Stimulated activated CD8-positive, alpha-beta memory T cell treated with anti-CD3 and anti-CD28 coated beads, Interleukin-7, amount 100 ng/mL, for 24 hours (primary cell): Measurements from ENCODE around the gene SCG2.
"Not testable (repeated sequence)": the region's sequence is repeated elsewhere in the genome, so short reads cannot be mapped to it uniquely, and the experiment has no call there.

Source experiments
- DNase-seq: peaks from one replicate; pipeline ENCODE4 v3.0.0-alpha.2; 2020; ENCODE audit warnings: low read depth

Gene SCG2

DNA sequence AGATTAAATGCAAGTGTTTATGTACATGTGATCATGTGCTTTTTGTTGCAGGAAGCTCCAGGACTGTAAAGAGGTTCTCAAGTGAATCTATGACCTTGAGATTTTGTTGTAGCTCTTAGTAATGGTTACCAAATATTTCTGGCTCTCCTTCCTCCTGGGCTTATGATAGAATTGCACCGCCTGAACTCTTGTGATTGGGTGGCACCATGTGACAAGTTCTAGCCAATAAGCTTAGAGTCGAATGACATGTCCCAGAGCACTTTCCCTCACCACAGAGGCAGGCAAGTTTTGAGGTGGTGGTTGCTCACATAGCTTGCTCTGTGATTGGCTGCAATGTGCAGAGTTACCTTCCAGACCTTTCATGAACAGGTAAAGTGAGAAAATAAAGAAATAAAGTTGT, 8.9 kb upstream of the SCG2 start:
- DNase-seq, result no peak

DNA sequence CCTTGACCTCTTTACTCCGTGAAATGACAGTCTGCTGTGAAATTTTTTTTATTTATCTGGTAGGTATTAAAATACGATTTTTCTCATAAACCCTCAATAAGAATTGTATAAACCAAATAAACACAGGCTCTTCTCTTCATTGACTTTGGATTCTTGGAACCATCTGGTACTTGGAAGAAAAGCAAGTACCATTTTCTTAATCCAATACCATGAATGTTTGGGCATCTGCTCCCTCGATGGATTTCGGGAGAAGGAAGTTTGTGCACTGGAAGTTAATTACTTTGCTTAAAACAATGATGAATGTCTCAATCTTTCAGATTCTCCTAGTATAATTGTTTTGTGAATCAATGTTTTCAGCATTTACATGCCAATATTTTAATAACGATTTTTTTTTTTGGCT, 5.3 kb upstream of the SCG2 start:
- no peak for DNase-seq

DNA sequence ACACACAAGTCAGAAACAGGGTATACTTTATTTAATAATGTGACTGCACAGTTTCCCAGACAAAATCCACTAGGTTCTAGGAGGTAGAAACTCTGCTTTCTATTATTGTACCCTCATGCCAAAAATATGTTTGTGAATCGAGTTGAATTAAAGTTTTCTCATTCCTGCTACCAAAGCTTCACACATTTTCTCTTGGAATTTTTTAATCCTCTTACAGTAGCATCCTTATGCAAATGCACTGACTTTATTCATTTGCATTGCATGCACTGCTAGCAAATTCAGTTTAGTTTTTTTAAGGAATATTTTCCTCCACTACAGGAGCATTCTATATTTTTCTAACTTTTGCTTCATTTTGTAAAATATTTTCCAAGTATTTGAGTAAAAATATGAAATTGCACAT, 4.8 kb upstream of the SCG2 start:
- DNase-seq, result no peak

DNA sequence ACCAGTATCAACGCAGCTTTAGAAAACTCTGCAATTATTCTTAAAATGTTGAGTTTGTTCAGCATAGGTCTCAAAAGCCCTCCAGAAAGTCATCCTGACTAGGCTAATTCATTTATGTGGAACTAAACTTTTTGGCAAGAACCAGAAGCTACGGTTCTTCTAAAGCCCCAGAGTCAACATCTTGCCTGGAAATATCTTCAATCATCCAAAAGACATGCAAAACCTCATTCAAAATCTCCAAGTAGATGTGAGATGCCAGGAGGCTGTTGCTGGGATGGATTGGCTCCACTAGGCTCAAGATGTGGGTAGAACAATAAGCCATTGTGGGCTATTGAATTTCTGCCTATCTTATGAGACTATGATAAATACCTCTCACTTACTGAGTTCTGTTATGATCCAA, 2.1 kb upstream of the SCG2 start:
- DNase-seq, result no peak

DNA sequence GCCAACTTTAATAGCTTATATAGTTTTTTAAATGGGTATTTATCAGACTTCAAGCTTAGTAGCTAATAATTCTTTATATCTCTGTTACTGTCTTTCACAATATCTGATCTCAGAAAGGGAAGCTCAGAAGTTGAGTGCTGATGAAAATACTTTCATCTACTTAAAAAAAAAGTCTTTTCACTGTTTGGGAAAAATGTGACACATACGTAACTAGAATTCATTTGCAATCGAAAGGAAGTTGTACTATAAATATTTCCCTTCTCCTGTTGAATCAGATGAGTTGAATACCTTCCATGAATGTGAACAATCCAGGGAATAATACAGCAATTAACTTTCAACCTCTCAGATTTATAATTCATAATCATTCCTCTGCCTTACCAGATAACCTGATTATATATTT, 811 bp upstream of the SCG2 start:
- DNase-seq, result no peak

DNA sequence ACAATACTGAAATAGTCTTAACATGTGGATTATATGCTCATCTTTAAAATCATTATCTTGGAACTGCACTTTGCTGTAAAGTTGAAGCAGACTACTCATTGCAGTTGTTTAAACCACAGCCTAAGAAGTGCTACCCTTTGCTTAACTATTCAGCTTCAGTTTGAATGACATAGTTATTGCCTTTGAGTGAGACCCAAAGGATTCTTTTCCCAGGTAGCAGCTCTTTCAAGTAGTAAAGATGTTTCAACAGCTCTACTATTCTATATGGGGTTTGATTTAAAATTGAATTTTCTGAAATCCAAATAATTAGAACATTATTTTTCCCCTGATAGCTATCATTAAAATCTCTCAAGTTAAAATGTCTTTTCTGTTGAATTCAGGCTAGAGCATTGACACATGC, 1.1 kb downstream of the SCG2 start:
- no peak for DNase-seq

DNA sequence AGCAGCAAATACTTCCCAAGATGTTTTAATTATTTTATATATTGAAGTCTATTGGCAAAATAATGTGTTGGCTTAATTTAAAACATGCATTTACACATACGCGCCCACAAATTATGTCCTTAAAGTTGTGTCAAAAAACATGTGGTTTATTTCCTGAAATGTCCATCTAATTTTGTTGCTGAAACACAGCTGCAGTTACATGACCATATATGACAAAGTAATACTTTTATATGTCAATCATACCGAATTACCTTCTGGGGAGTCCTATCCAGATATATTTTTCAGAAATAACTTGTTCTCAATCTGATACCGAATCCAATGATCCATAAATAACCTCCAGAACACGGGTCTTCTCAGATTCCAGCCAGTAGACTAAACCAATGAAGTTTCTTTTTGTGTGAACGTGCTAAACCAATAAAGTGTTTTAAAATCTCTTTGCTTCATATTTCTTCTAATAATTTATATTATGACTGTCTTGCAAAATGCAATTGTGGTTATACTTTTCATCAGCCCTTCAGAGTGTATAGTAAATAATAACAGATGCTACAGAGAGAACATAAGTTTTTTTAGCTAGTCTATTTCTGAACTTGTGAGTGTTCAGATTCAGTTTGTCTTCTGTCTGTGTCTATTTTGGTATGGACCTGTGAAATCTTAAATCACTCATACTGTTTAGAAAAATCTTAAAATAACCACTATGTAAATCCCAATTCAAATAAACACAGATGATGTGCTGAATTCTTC, 2.4 kb downstream of the SCG2 start:
- DNase-seq, result no peak

DNA sequence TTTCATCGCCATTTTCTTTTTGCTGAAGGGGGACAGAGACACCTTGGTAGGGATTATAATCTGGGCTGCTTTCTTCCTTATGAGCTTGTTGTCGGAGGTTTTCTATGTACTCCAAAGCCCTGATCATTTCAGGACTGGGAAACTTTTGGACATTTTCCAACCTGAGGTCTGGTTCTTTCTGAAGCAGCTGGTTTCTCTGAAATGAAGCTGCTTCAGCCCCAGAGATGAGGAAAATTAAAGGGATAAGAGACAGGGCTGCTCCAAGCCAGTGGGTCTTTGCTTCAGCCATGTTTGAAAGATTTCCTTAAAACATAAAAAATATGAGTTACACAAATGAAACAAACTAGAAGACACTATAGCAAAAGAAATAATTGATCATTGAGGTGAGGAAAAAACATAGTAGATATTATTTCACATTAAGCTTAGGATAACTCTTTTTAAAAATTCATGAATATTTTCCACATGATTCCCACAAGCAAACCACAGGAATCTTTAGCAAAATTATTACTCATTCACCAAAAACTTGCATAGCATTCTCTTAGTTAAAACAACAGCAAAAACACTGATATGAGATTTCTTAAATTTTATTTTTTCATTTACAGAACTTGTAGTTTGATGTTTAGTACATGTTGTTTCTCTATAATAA, 3.0 kb downstream of the SCG2 start:
- no peak for DNase-seq

DNA sequence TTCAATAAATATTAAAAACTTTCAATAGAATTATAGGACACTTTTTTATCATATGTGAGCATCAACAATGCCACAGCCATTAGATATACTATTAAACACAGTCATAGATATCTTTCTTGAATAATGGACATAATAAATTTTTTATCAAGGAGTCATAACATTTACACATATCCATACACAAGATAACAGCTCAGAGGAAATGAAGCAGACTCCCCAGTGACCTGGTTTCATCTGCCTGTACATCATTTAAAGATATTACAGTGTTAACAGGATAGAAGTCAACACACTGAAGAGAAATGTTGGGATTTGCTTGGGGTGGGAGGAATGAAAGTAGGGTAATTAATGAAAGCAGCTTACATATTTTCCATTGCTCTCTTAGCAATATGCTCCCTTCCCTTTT, 5.1 kb downstream of the SCG2 start:
- no peak for DNase-seq

DNA sequence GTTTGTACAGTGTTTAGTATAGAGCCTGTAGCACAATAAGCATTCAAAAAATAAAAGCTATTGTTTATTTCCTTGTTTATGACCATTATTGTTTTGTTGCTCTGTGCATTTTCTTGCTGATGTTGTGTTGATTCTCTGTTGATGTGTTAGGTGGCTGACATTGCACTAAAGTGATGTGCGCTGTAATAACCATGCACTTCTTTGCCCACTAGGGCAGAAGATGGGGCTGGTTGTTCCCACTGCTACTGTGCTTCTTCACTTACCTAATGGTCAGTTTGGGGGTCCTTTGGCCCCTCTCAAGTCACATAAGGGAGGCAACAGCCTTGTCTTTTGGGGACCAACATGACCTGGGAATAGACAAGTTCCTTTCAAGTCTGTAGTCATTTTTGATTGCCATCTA, 6.0 kb downstream of the SCG2 start:
- DNase-seq, result no peak

DNA sequence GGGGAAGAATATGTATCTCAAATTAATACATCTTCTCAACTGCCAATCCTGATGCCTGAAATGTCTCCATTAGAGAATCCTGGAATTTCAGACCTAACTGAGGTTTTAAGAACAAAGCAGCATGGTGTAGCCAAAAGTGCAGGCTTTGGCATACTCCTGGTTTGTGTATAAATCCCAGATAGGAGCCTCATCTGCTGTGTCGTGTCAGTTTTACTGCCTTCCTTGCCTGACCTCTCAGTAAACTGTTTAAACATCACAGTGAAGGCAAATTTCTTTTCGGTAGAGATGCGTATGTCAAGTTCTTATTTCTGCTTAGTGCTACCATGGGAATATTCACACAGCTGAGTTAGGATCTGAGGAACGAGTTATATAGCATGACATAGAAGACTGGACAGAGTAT, 7.3 kb downstream of the SCG2 start:
- no peak for DNase-seq

DNA sequence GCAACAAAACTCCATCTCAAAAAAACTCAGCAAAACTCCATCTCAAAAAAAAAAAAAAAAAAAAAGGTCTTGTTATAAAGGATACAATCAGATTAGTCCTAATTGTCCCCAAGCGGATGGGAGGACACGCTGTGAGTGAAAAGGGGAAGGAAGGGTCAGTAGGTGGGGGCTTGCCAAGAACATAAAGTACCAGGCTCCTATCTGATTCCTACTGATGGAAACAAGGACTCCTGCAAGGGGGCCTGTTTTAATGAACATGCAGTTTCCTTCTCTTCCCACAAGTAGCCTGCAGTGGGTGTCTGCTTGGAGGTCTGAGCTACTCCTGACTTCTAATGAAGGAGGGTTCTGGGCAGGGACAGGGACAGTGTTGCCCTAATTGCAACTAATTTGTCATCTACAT, 7.9 kb downstream of the SCG2 start:
- no peak for DNase-seq

DNA sequence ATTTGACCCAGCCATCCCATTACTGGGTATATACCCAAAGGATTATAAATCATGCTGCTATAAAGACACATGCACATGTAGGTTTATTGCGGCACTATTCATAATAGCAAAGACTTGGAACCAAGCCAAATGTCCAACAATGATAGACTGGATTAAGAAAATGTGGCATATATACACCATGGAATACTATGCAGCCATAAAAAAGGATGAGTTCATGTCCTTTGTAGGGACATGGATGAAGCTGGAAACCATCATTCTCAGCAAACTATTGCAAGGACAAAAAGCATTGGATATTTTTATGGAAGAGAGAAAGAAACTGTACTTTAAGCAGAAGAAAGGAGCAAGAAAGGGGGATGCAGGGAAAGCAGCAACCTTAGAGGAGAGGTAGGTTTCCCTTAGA, 9.5 kb downstream of the SCG2 start:
- DNase-seq, result not testable (repeated sequence)

DNA sequence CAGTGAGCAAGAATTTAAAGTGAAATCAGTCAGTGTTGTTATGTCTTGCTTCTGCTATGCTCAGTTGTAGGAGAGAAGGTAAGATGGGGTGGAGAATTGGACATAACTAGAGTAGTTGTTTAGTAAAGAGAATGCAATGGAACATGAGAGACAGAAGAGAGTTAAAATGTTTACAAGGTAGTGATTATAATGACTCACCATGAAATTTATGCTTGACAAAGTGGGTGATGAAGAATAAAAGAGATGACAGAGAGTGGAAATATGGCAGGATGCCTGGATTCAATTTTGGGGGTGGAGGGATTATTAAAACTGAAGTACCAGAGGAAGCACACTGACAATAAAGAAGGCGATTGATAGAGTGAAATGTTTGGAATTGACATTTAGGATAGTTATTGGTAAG, 10.6 kb downstream of the SCG2 start:
- no peak for DNase-seq

DNA sequence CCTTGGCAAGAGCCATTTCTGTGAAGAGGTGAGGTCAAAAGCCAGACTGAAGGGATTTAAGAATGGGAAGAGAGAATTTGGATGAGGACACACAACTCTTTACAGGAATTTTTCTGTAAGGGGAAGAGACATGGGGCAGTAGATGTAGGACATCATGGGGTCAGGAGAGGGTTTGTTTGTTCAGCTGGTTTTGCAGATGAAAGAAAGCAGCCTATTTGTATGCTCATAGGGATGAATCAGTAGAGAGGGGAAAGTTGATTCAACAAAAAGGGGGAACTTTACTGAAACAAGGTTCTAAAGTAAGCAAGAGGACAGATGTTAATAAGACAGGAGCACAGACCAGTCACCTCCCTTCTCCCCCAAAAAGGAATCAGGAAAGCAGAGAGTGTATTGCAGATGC, 11.2 kb downstream of the SCG2 start:
- DNase-seq, result no peak

DNA sequence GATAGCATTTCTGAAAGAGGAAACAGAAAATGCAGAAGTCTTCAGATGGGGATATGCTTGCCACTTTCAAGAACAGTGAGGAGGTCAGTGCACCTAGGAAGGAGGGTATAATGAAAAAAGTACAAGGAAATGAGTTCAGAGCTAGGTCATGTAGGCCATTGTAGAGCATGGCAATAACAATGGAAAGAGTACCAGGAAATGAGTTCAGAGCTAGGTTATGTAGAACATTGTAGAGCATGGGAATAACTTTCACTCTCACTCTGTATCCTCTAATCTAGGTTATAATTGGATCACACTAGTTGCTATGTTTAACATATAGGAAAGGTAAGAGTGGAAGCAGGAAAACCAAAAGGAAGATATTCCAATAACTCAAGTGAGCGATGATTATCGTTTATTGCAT, 12.3 kb downstream of the SCG2 start:
- DNase-seq, result no peak

DNA sequence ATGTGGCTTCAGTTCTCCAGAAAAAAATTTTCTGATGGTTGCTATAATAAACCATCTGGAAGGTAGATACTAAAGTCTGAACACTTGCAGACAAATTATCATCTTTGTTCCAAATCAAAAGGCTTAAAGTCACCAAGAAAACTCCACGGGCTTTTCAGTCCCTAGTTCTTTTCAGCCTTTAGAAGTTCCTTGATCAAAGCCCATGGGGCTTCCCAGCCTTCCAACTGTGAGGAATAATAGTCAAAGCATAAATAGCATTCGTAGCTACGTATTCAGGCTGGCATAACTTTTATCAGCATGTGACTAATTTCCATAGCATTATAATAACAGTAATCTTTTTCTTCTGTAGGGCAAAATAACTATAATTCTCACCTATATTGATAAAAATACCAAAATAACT, 13.9 kb downstream of the SCG2 start:
- DNase-seq, result no peak

DNA sequence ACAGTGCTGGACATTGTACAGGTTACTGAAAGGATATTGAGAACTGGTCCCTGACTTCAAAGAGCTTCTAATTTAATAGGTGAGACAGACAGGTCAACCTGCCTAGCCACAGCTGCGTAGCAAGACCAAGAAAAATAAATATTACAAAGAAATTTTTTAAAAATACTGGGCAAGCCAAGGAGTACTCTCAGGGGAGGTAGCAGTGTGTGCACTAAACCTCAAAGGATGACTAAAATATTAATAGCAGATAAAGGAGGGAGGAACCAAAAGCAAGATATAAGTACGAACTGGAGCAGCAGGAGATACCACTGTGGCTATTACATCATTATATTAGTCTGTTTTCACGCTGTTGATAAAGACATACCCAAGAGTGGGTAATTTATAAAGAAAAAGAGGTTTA, 14.9 kb downstream of the SCG2 start:
- no peak for DNase-seq

DNA sequence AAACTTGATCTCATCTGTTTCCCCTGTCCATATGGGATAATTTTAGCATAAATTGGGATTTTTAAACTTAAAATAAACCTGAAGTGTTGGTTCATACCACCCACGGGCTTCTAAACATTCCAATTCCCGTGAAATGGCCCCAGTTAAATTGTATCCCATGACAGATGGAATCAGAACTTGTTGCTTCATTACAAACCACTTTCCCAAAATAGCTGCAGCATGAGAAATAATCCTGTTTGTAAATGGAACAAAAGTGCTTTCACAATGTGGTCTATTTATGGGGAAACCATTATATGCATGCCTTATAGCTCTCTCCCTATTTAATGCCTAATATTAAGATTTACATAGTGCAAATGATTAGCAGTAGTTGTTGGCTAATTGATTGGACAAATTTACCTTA, 15.9 kb downstream of the SCG2 start:
- DNase-seq, result no peak

DNA sequence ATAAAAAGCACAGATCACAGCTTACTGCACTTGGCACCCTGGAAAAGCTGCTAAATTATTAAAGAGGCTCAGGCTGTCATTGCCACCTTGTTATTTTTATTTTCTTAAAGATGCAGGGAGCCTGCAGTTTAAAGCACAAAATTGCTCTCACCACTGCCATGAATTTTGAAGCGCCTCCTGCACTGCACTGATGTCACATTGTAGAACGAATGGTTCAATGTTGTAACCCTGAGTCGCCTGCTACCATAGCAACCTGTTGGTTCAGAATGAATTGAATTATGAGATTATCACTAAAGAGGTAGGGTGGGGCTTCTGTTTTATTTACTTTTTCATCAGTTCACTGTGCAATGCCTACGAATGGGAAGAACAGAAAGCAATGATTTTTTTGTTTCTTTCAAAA, 16.5 kb downstream of the SCG2 start:
- no peak for DNase-seq

DNA sequence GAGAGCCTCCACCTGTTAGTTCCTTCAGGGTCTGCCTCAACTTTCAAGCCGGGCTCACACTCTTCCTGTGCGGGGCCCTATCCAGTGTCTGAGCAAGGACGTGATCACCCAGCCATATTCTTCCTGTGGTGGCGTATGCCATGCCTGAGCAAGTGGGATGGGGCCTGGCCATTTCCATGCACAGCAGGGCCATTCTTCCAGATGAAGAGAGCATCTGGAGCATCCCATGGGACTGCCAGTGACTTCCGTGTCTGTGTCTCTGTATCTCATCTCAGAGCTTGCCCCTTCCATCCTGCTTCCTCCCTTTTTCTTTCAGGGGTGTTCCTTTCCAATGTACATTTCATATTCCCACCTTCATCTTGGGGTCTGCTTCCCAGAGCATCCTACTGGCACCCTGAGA, 20.2 kb downstream of the SCG2 start:
- no peak for DNase-seq

DNA sequence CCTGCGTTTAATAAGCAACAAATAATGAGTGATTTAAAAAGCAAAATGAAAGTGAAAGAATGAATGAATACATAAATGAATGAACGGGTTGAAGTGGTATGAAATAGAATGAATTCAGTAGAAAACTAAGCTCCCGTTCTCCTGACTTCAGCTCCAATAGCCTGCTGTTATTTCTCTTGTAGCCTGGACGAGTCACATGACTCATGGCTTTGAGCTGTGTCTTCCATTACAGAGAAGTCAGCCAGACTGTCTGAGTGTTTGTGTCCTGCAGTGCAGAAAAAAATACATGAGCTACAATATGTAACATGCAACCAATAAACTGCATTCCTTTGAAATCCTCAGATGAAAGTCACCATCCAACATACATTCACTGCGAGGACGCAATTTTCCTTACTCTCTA, 21.2 kb downstream of the SCG2 start:
- no peak for DNase-seq

DNA sequence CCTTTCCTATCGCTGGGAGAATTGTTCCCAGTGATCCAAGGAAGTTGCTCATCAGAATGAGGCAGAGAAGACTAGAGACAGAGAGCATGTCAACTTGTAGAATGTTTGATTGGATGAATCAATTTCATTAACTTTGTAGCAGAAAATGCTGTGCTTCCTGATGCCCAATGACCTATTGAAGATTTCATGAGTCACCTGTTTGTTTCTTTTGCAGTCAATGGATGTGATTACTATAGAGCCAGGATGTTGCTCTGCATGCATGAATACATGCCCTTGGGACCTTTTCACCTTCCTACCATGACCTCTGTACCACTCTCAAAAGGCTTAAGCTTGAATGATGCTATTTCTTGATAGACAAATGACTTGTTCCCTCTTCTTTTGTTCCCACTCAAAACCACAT, 23.3 kb downstream of the SCG2 start:
- no peak for DNase-seq

DNA sequence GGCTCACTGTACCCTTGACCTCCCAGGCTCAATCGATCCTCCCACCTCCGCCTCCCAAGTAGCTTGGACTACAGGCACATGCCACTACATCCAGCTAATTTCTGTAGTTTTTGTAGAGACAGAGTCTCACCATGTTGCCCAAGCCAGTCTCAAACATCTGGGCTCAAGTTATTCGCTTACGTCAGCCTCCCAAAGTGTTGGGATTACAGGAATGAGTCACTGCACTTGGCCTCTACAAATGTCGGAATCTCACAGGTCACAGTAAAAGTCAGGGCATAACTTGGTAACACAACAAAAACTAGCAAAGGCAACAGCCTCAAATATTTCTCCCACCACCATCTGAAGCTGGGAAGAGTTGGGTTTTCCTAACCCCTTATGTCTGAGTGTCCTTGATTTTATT, 25.3 kb downstream of the SCG2 start:
- no peak for DNase-seq
